Ovary (tissue), 3 donors: ENCODE data around the gene TMPRSS4.

Experiments
- CTCF ChIP-seq, 3 donors: fragments of 450-650 bp in 2 of 3; fragments of 200-600 bp in 1 of 3; IDR thresholded peaks; one replicate each; pipeline versions ENCODE4 v1.5.1 to v1.8.0; 2016 to 2022; ENCODE audit warnings: antibody characterized with exemption in 3 of 3, mild to moderate bottlenecking in 1 of 3
- POLR2A ChIP-seq: fragments of 450-650 bp; IDR thresholded peaks from one replicate; pipeline ENCODE4 v1.6.1; 2017; ENCODE audit warnings: antibody characterized with exemption, mild to moderate bottlenecking, moderate library complexity
- donor health status: DM: no; HTN: no; CAD: no.

DNA sequence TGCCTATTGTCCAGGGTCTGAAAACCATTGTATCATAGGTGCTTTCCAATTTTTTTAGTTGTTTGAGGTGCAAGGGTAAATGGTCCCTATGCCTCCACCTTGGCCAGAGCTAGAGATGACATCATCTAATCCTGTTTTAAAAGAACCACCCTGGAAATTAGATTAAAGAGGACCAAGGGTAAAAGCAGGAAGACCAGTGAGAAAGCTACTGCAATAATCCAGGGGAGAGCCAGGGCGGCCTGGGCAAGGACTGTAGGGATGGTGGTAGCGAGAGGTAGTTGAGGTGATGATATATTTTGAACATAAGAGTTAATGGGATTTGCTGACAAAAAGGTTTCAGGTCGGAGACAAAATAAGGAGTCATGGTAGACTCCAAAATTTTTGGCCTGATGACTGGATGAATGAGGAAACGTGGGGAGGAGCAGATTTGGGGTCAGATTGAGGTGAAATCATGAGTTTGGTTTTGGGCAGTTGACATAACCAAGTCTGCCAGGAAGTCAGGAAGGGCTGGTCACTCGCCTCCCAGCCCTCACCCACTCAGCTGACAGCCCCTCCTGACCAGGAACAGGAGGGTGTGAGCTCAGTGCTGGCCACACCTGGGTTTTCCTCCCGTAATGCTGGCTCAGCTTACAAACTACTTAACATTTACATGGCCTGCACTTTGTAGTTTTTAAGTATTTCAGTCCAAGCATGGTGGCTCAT, 52.7 kb downstream of the TMPRSS4 start:
- TF ChIP-seq CTCF (IDR thresholded peaks at IDR 0.05) (no peak), POLR2A (no peak)
